Loucy (cell line): Measurements from ENCODE around the gene MACO1.

Experiments used
- EZH2phosphoT487 ChIP-seq: fragments of 200-600 bp; IDR thresholded peaks from 2 replicates; pipeline ENCODE4 v1.6.1; 2018; ENCODE audit warnings: antibody characterized with exemption, mild to moderate bottlenecking, moderate library complexity, borderline replicate concordance
- TF ChIP-seq, protein P1 (sequence below): fragments of 200-600 bp; sonication (generic); conservative IDR thresholded peaks from 2 replicates; pipeline ENCODE4 v1.5.1; 2014; ENCODE audit warnings: mild to moderate bottlenecking, antibody characterized with exemption, low read length

DNA sequence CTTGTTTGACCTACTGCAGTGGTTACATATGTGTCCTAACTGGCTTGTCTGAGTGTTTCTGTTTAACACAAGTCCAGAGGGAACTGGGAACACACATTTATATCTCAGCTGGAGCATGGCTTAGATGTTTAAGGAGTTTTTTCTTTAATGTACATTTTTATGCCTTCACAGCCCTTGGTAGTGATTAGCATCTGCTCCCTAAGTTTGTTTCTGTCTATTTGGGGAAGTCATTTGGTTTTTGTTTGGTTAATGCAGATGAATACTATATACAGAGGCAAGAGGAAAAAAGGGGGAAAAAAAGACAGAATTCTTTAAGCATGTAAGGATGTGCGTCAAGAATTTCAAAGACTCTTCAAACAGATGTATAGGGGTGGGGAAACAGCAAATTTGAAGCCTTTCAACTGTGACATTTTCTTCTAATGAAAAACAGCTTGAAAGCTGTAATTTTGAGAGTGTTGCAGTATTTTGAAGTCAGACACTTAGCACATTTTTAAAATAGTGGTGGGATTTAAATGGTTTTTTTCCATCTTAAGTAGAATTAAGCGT lies 15.4 kb downstream of the MACO1 start:
- TF ChIP-seq, protein P1, sequence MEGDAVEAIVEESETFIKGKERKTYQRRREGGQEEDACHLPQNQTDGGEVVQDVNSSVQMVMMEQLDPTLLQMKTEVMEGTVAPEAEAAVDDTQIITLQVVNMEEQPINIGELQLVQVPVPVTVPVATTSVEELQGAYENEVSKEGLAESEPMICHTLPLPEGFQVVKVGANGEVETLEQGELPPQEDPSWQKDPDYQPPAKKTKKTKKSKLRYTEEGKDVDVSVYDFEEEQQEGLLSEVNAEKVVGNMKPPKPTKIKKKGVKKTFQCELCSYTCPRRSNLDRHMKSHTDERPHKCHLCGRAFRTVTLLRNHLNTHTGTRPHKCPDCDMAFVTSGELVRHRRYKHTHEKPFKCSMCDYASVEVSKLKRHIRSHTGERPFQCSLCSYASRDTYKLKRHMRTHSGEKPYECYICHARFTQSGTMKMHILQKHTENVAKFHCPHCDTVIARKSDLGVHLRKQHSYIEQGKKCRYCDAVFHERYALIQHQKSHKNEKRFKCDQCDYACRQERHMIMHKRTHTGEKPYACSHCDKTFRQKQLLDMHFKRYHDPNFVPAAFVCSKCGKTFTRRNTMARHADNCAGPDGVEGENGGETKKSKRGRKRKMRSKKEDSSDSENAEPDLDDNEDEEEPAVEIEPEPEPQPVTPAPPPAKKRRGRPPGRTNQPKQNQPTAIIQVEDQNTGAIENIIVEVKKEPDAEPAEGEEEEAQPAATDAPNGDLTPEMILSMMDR: no peak
- no peak for TF ChIP-seq EZH2phosphoT487
